HG03135 (cell line): Measurements from ENCODE around the gene AADAT.

Experiments
- ATAC-seq: cut with Tn5 transposase; IDR thresholded peaks from one replicate; pipeline ENCODE4 v1.9.1; 2021; ENCODE audit warnings: mild to moderate bottlenecking, moderate library complexity; ENCODE audit not compliant: unreplicated experiment

AADAT gene

DNA sequence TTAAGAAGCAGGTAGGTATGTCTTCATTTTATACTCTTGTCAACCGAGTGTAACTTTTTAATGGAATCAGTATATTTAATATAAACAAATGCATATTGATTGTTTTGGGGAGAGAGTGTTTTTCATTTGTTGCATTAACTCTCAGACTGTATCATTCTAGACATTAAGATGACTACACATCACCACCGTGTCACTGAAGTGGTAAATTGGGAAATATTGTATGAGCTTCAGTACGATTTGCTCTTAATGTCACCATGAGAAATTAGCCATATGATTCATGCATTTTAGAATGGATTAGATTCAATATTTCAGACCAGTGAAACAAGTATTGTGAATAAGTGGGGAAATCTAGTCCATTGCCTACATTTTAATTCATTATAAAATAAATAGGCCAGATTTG is 53.9 kb downstream of the AADAT start:
- no peak for ATAC-seq

DNA sequence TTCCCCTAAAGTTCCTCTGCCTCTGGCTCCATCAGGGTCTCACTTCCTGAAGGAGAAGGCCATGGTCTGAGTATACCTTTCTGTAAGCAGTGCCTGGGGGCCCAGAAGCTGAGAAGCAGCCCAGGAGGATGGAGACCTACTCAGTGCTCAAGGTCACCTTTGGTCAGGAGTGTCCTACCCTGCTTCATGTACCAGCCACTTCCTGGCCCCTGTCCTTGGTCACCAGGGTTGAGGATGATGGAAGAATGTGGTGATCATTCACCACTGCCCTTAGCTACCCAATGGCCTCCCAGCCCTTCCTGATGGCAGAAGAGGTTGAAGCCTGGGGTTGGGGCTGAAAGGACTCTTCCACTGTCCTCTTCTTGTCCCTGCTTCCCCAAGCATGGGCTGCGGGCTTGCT is 54.5 kb downstream of the AADAT start:
- no peak for ATAC-seq

DNA sequence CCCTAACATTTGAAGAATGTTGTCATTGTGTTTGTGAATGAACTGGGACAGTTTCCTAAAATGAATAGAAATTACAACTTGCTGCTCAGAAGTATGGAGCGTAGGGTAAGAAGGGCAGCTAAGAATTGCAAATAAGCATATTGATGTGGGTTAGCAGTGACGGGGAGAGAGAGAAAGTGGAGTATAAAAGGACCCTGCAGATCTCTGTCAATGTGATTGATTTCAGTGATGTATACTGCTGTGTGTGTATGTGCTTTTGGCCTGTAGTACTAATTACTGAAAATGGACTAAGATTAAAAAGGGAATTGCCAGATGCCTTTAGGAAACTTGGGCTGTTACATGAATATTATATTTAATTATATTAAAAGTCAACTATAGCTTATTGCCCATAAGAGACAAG is 55.8 kb downstream of the AADAT start:
- no peak for ATAC-seq

DNA sequence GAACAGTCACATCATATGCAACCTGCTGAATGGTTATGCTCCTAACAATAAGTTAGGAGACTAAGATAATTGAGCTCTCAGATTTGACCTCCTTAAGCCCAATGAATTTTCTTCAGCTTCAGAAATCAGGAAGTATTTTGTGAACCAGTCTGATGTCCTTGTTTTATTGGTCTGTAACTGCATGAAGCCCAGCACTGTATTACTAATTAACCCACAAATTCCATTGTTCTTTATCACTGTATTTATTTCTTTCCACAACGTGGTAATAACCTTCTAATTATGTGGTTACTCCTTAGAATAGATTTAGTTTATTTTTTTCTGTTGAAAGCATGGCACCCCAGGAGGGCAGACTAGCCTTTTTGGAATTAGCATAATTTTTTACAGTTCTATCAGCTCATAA is 59.6 kb downstream of the AADAT start:
- no peak for ATAC-seq

GRCh38 chr4:170027181-170027829 is 62.5 kb downstream of the AADAT start:
- peak; percentile 63 for ATAC-seq

DNA sequence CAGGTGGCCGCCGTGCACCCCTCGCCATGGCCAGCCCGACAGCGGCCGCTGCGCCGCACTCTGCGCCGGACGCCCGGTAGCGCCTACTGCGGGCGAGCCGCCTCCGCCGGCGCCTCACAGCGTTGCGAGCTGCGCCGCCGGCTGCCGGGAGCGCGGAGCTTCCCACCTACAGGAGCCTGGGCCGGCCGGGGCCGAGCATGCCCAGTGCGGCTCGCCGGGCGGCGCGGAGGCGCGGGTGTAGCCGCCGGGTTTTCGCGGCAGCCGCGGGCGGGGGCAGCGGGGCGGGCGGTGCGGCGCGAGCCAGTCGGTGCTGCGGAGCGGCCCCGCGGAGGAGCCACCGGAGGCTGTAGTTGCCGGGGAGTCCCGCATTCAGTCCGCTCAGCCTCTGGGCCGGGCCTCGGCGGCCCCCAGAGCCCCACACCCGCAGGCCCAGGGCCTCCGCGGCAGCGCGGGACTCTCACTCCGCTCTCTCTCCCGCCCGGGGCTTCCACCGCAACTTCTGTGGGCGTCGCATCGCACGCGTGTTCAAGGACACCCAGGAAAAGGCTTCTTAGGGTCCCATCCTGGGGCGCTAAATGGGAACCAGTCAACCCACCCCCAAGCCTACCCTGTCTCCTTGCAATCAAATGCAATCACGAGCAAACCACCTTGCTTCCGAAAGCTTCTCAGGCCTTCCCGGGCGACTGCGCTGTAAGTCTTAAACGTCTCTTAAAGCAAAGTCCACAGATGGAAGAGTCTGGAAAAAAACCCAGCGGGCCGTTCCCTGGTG is 63.3 kb downstream of the AADAT start, which contains the start of gene MFAP3L:
Gene MFAP3L, minus strand, starts transcription at position 143 of the 769 bp plus-strand sequence. CDS start 20,518 bp downstream, outside the sequence.
- peak; percentile 83 for ATAC-seq

DNA sequence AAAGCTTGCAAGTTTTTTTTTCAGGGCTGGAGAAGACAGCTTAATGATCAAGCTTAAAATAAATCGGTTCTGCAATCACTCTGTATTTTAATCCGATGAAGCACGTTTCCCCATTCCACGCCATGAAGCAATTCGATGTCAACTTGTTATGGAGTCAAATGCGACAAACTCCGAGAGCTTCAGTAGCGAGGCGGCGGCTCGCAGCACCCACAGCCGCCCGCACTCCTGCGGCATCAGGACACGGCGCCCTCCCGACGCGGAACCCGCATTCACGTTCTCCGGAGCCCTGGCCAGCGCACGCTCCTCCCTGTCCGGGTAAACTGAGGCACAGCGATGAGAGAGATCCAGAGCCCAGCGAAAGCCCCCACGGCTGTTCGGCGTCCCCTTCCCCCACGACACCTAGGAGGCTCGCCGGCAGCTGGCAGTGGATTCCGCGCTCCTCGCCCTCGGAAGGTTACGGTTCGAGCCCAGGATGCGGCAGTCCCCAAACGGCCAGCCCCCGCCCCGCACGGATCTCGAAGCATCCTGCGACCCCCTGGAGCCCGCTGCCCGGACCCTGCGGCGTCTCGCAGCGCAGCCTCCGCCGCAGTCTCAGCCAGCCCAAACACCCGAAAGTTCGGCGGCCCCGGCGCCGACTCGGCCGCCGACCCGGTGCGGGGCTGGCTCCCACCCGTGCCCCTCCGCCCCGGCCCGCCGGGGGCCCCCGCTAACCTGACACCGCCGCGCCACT is 64.1 kb downstream of the AADAT start:
- no peak for ATAC-seq

GRCh38 chr4:170022211-170022610 is 67.5 kb downstream of the AADAT start:
- ATAC-seq, result no peak

- no peak for ATAC-seq
These were observed 72.5 kb downstream of the AADAT start for GRCh38 chr4:170017252-170017651.

- ATAC-seq, result no peak
These were observed 74.5 kb downstream of the AADAT start for GRCh38 chr4:170015285-170015684.

DNA sequence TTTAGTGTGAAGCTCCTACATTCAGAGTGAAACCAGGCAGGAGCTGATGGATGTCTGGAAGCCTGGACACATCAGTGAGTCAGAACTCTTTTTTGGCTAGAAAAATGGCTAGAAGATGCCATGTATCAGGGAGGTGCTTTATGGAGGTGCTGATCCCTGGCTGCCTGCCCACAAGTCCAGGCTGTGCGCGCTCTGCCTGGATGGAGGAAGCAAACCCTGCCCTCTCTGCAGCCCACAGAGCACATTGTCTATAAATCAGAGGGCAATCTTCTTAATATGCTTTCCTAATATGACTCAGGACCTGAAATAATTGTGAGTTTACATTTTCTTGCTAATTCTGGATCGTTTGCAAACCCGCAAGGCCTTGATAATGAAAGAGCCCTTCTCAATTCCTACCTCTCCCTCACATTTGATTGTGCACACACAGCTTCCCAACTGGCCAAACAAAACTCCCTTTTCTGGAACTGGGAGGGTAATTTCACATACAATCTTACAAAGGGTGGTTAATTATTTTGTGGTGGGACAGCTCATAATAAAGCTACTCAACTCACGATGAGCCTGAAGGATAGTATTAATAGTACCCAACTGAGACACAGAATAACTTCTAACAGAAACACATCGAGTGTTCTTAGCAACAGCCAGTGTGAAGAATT is 75.3 kb downstream of the AADAT start:
- ATAC-seq, result no peak

- no peak for ATAC-seq
These were observed 77.2 kb downstream of the AADAT start for GRCh38 chr4:170012629-170012958.

DNA sequence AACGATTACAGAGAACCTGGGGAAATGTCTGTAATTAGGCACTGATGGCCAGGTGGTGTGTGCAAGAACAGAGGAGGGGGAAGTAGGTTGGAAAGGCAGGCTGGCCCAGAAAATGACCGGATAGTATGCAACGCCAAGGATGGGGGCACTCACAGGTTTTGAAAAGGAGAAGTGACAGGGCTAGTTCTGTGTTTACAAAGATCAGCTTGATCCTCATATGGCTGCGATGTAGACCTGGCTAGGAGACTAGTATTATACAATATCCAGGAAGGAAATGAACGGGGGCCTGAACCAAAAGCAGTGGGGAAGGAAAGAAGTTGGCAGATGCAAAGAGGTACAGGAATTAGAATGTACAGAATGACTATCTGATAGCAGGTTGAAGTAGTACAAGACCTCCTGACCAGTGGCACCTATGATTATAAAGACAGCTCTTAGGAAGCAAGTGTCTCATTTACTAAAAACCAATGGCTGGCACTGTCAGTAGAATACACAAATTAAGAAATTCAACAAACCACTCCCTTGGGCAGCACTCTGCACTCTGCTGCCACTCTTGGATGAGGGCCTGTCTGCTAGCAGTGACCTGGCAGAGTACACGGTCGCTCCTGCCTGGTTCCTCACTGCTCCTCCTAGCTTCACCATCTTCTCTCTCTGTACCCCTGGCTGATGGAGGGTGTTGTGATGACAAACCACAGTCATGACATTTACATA is 77.7 kb downstream of the AADAT start:
- no peak for ATAC-seq
